ENCODE data around the gene PLA2G6.

The PLA2G6 gene

DNA sequence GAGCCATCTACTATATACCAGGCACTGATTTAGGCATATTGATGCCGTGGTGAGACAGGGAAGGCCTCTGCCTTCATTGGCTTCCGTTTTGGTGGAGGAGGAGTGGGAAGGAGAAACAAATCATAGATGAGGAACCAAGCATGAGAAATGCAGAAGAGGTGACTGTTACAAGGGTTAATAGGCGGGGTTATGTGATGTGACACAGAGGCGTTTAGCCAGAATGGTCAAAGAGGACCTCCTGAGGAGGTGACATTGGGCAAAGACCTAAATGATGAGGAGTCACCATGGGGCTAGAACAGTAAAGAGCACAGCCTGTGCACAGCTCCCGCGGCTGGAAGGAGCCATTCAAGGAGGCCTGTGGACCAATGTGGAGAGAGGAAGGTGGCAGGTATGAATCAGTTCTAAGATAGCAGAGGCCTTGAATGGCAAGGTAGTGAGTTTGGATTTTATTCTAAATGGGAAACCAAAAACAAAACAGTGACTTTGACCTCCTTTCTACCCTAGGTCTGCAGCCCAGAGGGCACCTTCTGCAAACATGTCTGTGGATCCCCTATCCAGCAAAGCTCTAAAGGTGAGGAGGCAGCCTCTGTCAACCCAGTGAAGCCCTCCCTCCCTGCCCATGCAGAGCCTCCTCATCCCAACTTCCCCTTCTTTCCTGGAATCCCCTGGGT is 31.8 kb upstream of the PLA2G6 start:
- no peak for DNase-seq

DNA sequence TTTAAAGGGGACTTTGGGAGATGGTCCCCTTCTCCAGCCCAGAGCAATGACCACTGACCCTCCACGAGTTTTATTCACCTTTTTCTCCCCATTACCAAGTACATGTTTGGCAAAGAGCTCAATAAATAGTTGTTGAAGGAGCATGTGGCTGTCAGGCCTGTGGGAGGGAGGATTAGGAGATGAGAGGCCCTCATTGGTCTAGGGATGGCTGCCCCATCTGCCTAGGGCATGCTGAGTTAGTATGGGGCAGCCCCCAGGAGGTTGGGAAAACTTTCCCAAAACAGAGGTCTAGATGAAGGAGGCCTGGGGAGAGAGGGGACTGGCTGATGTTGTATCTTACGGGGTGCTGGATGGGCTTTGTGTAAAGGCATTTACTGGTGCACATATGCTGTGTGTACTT is 30.8 kb upstream of the PLA2G6 start:
- no peak for DNase-seq

DNA sequence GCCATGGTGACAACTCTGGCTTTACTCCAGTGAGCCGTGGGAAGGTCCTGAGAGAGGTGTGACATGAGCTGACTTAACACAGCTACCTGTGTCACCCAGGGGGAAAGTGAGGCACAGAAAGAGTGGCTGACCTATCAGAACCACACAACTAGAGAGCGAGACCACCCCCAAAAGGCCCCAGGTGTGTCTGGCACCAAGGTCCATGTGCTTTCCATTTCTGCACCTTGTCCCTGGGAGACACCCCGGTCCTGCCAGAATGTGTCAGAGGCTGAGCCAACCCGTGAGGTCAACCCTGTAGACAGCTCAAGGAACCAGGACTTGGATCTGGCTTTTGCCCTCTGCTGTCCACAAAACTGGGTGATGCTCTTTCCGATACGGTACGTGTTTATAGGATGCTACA is 29.9 kb upstream of the PLA2G6 start:
- DNase-seq: no peak

DNA sequence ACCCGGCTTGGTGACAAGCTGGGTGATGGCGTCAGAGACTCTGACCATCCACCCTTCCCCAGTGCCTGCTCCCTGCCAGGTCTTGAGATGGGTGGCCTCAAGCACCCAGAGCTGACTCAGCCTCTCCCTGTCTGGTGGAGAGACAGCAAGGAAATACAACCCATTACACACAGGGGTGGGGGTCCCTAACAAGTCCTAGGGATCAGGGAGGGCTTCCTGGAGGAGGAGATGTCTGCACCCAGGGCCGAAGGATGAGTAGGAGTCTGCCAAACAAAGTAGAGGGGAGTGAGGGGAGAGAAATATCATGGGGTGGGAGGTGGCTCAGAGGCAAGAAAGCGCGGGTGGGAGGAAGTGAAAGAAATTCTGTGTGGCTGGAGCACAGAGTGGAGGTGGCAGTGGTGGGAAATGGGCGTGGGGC is 26.9 kb upstream of the PLA2G6 start:
- no peak for DNase-seq

DNA sequence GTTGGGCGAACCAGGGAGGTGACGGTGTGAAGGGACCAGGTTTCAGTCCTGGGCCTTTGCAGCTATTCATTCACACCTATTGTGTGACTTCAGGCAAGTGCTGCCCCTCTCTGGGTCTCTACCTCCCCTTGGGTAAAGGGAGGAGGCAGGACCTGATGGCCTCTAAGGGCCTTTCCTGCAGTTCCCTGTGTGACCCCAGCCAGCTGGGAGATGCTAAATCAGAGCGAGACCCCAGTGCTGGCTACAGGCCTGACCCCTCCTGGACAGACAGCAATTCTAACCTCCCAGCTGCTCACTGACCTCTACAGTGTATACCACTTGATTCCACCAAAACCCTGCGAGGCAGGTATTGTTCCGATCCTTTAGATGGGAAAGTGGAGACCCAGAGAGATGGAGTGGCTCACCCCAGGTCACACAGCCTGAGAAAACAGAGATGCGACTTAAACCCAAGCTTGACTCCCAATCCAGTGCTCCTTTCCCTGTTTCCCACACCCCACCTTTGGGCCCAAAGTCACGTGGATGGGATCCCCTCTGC is 26.3 kb upstream of the PLA2G6 start:
- DNase-seq: no peak

DNA sequence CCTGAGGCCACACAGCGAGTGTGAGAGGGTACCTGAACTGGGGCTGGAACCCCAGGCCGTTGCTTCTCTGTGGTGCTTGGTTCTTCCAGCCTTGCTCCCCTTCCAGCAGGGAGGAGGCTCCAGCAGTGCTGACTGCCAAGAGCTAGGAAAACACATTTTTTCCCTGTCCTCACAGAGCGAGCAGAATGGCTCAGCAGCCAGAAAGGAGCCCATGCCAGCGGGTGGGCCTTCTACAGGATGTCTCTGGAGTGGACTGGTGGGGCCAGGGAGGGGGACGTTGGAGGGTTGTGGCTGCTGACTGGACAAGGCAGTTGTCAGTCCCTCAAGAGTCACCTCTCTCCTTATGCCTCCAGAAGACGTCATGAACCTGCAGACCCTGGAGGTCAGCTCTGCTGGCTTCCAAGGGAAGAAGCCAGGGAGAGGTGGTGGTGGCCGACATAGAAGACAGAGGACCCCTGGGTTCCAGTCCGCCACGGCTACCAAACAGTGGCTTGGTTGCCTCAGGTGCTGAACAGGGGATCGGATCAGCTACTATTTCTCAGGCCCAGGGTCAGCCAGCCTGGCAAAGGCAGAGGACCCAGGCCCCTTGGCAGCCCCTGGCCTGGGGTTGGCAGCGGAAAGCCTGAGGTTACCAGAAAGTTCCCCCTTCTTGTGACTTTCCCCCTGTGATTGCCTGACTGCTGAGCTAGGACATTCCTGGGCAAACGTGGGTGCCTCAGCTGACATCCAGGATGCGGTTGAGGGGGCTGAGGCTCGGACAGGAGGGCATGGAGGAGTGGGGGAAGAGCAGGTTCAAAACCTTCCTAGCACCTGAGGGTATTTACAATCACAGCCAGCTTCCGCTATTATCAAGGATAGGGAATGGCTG is 23.9 kb upstream of the PLA2G6 start:
- no peak for DNase-seq

DNA sequence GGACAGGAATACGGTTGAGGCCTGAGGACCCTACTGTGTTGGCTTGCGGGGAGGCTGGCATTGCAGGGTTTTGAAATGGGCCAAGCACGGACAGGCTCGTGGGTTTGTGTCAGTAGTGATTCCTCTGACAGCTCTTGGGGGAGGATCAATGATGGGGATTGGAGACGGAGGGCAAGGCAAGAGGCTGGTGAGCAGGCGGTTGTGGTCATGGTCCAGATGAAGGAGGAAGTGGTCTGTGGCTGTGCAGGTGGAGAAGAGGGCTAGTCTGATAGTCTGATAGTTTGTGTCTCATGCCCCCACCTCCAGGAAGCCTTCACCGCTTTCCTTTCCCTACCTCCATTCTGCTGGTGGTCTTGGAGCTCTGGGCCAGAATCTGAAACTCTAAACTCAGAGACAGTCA is 23.2 kb upstream of the PLA2G6 start:
- DNase-seq: no peak

DNA sequence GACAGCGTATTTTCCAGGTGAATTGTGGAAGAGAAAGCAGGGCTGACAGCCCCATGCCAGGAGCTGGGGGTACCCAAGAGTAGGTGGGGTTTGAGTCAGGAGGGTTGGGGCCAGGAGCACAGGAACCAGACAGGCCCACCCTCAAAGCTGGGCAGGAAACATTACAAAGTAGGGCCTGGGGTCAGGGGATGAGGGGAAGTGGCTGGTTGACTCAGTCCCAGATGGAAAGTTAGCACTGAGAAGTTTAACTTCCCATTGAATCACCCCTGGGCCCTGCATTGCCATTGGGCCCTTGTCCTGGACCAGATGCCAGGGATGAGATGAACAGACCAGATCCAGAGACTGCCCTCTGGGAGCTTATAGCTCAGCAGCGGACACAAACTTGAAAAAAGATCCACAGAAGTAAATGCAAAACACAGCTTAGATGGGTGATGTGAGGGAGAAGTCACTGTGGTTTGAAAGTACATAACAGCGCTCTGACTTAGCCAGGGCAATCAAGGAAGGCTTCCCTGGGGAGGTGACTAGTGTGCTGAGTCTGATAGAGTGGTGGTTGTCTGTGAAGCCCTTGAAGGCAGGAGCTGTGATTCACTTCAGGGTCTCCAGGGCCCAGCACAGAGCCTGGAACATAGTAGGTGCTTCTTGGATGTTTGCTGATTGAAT is 22.4 kb upstream of the PLA2G6 start:
- no peak for DNase-seq

DNA sequence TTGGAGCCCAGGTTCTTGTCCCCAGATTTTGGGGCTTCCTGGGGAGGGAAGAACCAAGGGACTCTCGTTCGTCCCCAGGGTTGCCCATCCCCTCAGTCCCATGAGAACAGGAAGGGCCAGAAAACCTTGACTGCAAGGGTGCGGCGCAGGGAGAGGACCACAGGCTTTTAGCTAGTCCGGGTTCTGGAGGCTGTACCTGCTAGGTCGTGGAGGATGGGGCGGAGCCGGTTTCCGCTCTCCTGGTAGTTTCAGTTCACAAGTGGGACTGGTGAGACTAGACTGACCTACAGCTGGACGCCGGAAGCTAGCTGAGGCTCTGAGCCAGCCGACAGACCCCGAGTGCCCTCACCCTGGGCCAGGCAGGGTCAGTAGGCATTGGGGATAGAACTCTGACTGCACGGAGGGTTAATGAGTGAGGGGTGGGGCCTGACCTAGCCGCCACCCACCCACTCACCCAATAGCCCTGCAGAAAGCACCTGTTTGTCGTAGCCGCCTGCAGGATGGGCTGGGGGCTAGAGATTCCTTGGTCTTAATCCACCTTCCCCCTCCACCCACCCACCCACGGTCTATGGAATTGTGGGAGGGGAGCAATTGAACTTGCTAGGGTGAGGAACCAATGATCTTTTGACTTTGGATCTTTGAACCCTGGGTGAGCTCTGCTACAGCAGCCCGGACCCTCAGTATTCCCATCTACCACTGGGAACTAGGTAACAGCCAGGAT is 21.6 kb upstream of the PLA2G6 start:
- DNase-seq: no peak

DNA sequence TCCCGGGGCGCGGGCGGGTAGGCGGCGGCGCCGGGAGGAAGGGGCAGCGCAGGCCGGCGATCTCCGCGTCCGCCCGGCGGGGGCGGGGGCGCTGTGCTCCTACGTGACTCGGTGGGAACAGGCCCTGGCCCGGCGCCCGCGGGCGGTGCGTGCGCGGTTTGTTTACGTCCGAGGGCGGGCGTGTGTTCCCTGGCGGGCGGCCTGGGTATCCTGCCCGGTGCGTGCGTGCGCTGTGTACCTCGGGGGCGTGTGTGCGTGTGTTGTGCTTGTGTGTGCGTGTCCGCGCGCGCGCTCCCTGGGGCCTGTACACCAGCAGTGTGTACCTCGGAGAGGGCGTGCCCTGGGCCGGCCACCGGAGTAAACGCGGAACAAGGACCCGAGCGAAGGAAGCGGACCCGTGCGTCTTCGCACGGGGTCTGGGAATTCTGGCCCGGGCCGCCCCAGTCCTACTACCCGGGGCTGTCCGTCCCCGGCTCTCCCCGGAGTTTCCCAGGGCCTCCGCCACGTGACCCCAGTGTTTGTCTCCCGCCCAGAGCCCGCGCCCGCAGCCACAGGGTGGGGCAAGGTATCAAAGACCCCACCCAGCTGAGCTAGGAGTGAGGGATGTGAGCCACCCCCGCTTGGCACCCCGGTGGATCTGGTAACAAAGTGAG is 20.9 kb upstream of the PLA2G6 start:
- peak; percentile 45 for DNase-seq

DNA sequence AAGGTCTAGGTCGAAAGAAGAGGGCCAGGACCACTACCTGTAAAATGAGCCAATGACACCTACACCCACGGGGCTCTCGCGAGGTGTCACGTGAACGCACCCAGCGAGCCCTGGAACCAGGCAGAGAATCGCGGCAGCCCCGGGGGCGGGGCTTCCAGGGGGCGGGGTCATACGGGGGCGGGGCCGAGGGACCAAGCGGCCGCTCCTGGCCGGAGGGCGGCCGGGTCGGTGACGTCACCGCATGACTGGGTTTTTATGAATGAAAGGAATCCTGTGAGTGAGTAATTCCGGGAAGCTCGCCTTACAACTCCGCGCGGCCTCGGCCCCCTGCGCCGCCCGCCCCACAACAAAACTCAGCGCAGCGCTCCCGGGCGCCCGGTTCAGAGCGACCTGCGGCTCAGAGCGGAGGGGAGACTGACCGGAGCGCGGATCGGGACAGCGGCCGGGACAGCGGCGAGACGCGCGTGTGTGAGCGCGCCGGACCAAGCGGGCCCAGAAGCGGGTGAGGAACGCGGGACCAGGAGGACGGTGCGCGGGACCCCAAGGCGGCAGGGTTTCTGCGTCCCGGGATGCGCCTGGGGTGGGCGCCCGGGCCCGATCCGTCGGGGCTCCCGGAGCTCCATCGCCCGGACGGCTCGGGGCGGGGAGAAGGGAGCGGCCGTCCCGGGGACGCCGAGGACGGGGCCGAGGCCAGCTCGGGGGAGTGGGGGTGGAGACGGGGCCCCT is 20.2 kb upstream of the PLA2G6 start, which contains the start of gene MAFF:
Gene MAFF, plus strand, starts transcription at position 284 of the 726 bp plus-strand sequence. CDS start 11,860 bp downstream, outside the sequence.
- DNase-seq: peak; percentile 85

DNA sequence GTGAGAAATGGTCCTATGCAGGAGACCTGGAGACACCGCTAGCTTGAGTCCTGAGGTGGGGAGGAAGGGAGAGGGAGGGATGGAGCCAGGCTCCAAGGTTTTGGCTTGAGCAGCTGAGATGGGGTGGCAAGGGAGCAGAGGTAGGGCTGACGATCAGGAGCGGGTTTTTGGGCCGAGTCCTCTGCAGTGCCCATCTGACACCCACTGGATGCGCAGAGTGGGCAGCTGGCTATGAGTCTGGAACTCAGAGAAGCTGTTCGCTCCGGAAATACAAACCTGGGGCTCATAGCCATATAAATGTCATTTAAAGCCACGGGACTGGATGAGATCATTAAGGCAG is 19.7 kb upstream of the PLA2G6 start:
- DNase-seq: no peak

DNA sequence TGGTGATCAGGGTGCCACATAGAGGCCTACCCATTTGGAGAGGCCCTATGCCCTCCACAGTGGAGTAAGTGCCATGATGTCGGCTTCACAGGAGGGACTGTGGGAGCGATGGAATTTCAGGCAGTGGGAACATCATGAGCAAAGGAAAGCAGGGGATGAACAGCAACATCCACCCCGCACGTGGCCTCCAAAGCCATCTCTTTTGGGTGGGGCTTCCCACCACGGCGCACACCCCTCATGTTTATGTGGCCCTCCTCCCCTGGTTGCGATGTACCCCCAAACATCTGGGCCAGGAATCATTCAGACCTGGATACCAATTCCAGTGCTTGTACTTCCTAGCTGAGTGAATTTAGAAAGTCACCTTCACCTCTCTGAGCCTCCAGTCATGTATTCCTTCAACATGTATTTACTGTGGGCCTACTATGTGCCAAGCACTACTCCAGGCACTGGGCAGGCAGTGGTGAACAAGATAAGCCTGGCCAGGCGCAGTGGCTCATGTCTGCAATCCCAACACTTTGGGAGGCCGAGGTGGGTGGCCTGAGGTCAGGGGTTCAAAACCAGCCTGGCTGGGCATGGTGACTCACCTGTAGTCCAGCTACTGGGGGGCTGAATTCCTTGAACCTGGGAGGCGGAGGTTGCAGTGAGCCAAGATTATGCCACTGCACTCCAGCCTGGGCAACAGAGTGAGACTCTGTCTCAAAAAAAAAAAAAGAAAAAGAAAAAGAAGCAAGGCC is 18.4 kb upstream of the PLA2G6 start:
- DNase-seq: no peak

DNA sequence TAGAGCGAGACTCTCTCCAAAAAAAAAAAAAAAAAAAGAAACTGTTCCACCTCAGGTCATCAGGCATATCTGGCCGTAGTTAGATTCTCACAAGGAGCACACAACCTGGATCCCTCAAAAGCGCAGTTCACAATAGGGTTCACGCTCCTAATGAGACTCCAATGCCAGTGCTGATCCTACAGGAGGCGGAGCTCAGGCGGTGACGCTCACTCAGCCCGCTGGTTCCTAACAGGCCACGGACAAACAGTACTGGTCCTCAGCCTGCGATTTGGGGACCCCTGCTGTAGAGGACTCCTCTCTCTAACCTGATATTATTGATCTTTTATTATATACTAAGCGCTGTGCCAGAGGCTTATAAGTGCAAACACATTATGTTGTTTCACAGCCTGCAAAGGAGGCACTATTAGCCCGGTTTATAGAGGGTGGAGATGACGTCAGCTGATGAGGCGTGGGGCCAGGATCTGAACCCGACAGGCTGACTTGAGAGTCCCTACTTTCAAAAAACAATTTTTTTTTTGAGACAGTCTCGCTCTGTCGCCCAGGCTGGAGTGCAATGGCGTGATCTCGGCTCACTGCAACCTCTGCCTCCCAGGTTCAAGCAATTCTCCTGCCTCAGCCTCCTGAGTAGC is 15.3 kb upstream of the PLA2G6 start:
- no peak for DNase-seq

DNA sequence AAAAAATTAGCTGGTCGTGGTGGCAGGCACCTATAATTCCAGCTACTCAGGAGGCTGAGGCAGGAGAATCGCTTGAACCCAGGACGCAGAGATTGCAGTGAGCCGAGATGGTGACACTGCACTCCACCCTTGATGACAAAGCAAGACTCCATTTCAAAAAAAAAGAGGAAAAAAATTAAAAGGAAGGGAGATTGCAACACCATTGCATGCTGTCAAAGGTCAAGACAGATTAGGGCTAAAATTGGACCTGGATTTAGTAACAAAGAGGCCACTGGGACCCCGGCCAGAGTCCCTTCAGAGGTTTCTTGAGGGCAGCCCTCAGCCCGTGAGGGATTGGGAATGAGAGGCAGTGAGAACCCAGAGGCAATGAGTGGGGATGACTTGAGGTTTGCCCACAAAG is 11.9 kb upstream of the PLA2G6 start:
- DNase-seq: no peak

DNA sequence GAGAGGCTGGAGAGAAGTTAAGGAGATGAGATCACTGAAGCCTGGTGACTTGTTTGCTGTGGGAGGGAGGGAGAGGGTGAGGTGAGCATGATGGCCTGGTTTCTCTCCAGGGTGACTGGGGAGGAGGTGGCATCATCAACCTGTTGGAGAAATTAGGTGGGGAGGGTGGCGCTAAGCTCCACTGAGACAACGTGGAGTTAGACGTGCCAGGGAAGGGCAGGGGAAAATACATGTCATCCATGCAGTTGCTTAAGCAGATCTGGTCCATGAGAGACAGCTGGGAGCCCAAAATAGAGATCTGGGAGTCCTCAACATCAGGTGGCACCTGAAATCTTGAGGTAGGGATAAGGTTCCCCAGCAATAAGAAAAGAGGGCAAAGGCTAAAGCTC is 10.8 kb upstream of the PLA2G6 start:
- DNase-seq: no peak

DNA sequence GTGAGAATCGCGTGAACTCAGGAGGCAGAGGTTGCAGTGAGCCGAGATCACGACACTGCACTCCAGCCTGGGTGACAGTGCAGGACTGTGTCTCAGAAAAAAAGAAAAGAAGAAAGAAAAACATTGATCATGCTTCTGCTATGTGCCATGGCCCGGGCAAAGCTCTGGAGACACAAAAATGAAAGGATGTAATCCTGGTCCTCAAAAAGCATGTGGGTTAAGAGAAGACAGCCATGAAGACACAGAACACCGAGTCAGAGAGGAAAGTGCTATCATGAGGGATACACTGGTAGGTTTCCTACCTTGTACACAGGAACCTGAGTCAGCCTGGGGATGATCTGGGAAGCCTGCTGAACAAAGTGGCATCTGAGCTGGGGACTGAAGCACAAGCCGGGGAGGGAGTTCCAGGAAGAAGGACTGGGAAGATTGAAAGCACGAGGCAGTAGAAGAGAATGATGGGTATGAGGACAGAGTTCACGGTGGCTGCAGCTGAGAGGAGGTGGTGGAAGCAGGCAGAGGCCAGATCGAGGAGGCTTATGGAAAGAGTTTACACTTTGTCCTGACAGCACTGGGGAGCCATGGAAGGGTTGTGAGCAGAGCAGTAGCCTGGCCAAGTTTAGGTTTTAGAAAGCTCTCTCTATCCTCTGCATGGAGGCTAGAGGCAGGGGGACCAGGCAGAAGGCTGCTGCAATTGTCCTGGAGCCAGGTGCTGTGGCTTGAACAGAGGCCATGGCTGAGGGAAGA is 10.3 kb upstream of the PLA2G6 start:
- no peak for DNase-seq

DNA sequence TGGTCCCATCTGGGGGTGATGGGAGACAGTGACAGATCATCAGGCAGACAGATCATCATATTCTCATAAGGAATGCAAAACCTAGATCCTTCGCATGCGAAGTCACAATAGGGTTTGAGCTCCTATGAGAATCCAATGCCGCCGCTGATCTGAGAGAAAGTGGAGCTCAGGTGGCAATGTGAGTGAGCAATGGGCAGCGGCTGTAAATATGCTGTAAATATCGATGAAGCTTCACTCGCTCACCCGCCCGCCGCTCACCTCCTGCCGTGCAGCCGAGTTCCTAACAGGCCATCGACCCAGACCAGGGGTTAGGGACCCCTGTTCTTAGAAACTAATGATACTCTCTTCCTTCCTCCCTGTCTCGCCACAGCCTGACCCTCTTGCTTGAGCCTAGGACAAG is 9.4 kb upstream of the PLA2G6 start:
- no peak for DNase-seq

DNA sequence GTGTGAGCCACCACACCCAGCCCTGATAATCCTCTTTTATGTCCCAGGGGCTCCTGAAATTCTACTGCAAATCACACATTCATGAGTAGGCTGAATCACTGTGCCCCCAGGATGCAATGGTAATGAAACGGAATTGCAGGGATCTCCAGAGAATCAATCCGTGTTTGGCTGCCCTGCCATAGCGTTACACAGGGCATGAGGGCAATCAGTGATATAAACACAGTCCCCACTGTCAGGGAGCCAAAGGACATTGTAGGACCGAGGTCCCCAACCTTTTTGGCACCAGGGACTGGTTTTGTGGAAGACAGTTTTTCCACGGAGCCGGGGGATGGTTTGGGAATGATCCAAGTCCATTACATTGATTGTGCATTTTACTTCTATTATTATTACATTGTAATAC is 9.0 kb upstream of the PLA2G6 start:
- no peak for DNase-seq

DNA sequence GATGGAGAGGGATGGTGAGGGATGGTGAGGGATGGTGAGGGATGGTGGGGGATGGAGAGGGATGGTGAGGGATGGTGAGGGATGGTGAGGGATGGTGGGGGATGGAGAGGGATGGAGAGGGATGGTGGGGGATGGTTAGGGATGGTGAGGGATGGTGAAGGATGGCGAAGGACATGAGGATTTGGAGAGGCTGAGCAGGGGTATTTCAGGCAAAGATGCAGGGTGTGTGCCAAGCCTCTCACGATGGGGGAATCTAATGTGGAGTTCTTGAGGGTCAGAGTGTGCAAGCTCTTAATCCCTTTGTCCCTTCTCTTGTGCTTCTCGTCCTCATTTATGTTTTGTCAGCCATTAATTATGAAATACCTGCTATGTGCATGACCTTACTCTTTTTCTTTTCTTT is 7.5 kb upstream of the PLA2G6 start:
- no peak for DNase-seq
